ENCODE measurements around the gene LGALS9B.
"Not testable (repeated sequence)": the region's sequence is repeated elsewhere in the genome, so short reads cannot be mapped to it uniquely, and the experiment has no call there.

DNA sequence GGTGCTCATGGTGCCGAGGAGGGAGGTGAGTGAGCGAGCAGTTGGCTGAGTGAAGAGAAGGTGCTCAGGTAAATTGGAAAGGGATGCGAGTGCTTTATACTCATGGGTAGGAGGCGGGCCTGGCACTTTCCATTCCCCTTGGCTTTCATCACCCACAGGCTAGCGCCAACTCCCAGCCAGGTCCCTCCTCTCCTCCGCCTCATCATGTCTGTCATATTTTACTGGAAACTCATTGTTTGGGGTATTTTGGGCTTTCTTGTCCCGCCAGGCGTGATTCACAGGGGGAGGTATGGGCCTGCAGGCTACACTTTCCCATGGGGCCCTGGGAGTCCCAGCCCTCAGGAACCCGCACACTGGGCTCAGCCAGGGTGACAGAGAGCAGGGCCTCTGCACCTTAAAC is 26.8 kb upstream of the LGALS9B start:
- TF ChIP-seq, protein P1, sequence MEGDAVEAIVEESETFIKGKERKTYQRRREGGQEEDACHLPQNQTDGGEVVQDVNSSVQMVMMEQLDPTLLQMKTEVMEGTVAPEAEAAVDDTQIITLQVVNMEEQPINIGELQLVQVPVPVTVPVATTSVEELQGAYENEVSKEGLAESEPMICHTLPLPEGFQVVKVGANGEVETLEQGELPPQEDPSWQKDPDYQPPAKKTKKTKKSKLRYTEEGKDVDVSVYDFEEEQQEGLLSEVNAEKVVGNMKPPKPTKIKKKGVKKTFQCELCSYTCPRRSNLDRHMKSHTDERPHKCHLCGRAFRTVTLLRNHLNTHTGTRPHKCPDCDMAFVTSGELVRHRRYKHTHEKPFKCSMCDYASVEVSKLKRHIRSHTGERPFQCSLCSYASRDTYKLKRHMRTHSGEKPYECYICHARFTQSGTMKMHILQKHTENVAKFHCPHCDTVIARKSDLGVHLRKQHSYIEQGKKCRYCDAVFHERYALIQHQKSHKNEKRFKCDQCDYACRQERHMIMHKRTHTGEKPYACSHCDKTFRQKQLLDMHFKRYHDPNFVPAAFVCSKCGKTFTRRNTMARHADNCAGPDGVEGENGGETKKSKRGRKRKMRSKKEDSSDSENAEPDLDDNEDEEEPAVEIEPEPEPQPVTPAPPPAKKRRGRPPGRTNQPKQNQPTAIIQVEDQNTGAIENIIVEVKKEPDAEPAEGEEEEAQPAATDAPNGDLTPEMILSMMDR (IDR thresholded peaks at IDR 0.05) = not testable (repeated sequence)
- TF ChIP-seq NR3C1 (IDR thresholded peaks at IDR 0.05); RCOR1 (IDR thresholded peaks at IDR 0.05; ENCODE audit: low read depth, low read length); EHMT2 (IDR thresholded peaks at IDR 0.05; ENCODE audit: low read depth); CHD2 (IDR thresholded peaks at IDR 0.05; ENCODE audit: low read length, partially characterized antibody); HDAC2 (IDR thresholded peaks at IDR 0.05): not testable (repeated sequence)
